ENCODE data around the gene NUDCD2. TPM values are rescaled to one million over a fixed set of nuclear protein-coding genes. Genes with fewer than 3 reads are reported as not detected.

NUDCD2 gene
- polyA plus RNA-seq, 1 of the 3 experiments (the other 2 are of a cell fraction) = 7.8 TPM

DNA sequence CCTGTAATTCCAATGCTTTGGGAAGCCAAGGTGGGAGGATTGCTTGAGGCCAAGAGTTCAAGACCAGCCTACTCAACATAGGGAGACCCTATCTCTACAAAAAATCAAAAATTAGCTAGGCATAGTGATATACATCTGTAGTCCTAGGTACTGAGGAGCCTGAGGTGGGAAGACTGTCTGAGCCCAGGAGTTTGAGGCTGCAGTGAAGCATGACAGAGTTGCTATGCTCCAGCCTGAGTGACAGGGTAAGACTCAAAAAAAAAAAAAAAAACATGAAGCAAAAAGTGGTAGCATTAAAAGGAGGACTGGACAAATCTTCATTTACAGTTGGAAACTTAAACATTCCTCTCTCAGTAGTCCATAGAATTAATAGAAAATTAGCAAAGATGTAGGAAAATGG, 12.7 kb downstream of the NUDCD2 start:
- H3K9ac ChIP-seq = no peak overlapping the region
- H3K4me2 ChIP-seq = no peak overlapping the region
- H3K36me3 ChIP-seq (replicated peaks in 1 of 2; ENCODE audit: control insufficient read depth in 1 of 2, insufficient read depth in 2 of 2, low read length in 1 of 2) = peaks cover 76 to 89% of the 10 kb centered on the region in 2 experiments
- peaks cover 47% of the 10 kb centered on the region for H3F3A ChIP-seq (replicated peaks; ENCODE audit: insufficient read depth)
- no peak for TF ChIP-seq FOXJ3 (CRISPR knock-in tag; IDR thresholded peaks at IDR 0.05)
- TF ChIP-seq MXI1 (IDR thresholded peaks at IDR 0.05; ENCODE audit: low read depth, low read length) = no peak
- TF ChIP-seq GABPA (IDR thresholded peaks at IDR 0.05; ENCODE audit: low read depth) = no peak
- TF ChIP-seq FOSL2 (IDR thresholded peaks at IDR 0.05; ENCODE audit: borderline replicate concordance, low read depth) = no peak
- TF ChIP-seq CHD2 (IDR thresholded peaks at IDR 0.05; ENCODE audit: low read length, partially characterized antibody) = no peak
- TF ChIP-seq POLR2AphosphoS5 (IDR thresholded peaks at IDR 0.05; ENCODE audit: low read depth, low read length) = no peak
- no peak for TF ChIP-seq YY1 (IDR thresholded peaks at IDR 0.05; ENCODE audit: low read depth)
- no peak for TF ChIP-seq SMC3 (IDR thresholded peaks at IDR 0.05; ENCODE audit: low read depth, low read length)
- TF ChIP-seq ELF1 (IDR thresholded peaks at IDR 0.05) = no peak
- TF ChIP-seq CTCF (IDR thresholded peaks at IDR 0.05) = no peak
- TF ChIP-seq RXRA (IDR thresholded peaks at IDR 0.05; ENCODE audit: borderline replicate concordance, low read depth) = no peak
- no peak for TF ChIP-seq IRF3 (IDR thresholded peaks at IDR 0.05; ENCODE audit: low read depth, low read length)
- no peak for TF ChIP-seq ZBTB33 (IDR thresholded peaks at IDR 0.05; ENCODE audit: borderline replicate concordance, low read depth)
- TF ChIP-seq, protein P1, sequence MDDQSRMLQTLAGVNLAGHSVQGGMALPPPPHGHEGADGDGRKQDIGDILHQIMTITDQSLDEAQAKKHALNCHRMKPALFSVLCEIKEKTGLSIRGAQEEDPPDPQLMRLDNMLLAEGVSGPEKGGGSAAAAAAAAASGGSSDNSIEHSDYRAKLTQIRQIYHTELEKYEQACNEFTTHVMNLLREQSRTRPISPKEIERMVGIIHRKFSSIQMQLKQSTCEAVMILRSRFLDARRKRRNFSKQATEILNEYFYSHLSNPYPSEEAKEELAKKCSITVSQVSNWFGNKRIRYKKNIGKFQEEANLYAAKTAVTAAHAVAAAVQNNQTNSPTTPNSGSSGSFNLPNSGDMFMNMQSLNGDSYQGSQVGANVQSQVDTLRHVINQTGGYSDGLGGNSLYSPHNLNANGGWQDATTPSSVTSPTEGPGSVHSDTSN (IDR thresholded peaks at IDR 0.05) = no peak
- TF ChIP-seq GATA2 (CRISPR knock-in tag; IDR thresholded peaks at IDR 0.05) = no peak
- TF ChIP-seq EP300 (IDR thresholded peaks at IDR 0.05; ENCODE audit: borderline replicate concordance in 1 of 2, low read depth in 1 of 2, low read length in 1 of 2) = no peak
- TF ChIP-seq NFIC (IDR thresholded peaks at IDR 0.05; ENCODE audit: borderline replicate concordance) = no peak
- TF ChIP-seq, protein P2, sequence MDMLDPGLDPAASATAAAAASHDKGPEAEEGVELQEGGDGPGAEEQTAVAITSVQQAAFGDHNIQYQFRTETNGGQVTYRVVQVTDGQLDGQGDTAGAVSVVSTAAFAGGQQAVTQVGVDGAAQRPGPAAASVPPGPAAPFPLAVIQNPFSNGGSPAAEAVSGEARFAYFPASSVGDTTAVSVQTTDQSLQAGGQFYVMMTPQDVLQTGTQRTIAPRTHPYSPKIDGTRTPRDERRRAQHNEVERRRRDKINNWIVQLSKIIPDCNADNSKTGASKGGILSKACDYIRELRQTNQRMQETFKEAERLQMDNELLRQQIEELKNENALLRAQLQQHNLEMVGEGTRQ (IDR thresholded peaks at IDR 0.05; ENCODE audit: borderline replicate concordance, low read depth, low read length) = no peak
- no peak for TF ChIP-seq EZH2phosphoT487 (IDR thresholded peaks at IDR 0.05; ENCODE audit: borderline replicate concordance, low read depth)
- H2AFZ ChIP-seq (ENCODE audit: low read depth) = no peak overlapping the region
- H3K27me3 ChIP-seq (ENCODE audit: insufficient read depth) = no peaks in the 10 kb centered on the region
- H3K9me3 ChIP-seq = no peaks in the 10 kb centered on the region
- no peaks in the 10 kb centered on the region for H3K4me1 ChIP-seq (ENCODE audit: control insufficient read depth in 1 of 2, insufficient read depth in 2 of 2, low read depth in 1 of 2, low read length in 1 of 2)
- DNase-seq = no peak
- POLR2A ChIA-PET = no interaction called here
- no peaks in the 10 kb centered on the region for H3K9me2 ChIP-seq
- CTCF ChIA-PET = interaction anchor here (2.1 kb wide), 1 partner anchor 13 kb away, joined by 7 read pairs; the partner anchor contains the start of genes HMMR and NUDCD2
- H3K27ac ChIP-seq (ENCODE audit: low read depth in 2 of 2, low read length in 1 of 2) = no peak overlapping the region
- peaks cover 23% of the 10 kb centered on the region; the same call in 1 of the 2 replicates for H3K79me2 ChIP-seq (ENCODE audit: insufficient read depth)
- H3K4me3 ChIP-seq (ENCODE audit: low read depth in 2 of 2, low read length in 1 of 2) = no peak overlapping the region
- H4K20me1 ChIP-seq (ENCODE audit: insufficient read depth) = peaks cover 5% of the 10 kb centered on the region
